ENCODE results near the gene PDZRN4. TPM values are rescaled to one million over a fixed set of nuclear protein-coding genes. Genes with fewer than 3 reads are reported as not detected.

PDZRN4 gene
- total RNA-seq, 3 donors from 2014 or later, result 0.98 to 53.4 (median 2.8) TPM

- Histone ChIP-seq H3K4me3 (no peak overlapping the region), H3K4me1 (no peaks in the 10 kb centered on the region), H3K36me3 (no peaks in the 10 kb centered on the region), H3K27me3 (no peaks in the 10 kb centered on the region), H3K27ac (no peak overlapping the region), H3K9me3 (no peaks in the 10 kb centered on the region)
- intact Hi-C loops (cut with DNase I; ENCODE audit: low total_unique reads), result no loop called here
- TF ChIP-seq CTCF (IDR thresholded peaks at IDR 0.05) (no peak), POLR2AphosphoS5 (IDR thresholded peaks at IDR 0.05) (no peak), POLR2A (IDR thresholded peaks at IDR 0.05) (no peak)
- no peak for DNase-seq (ENCODE audit: low spot score in 2 of 2)
Observed at GRCh38 chr12:41348198-41348597, 160.1 kb downstream of the PDZRN4 start.

- Histone ChIP-seq H3K27ac (no peak overlapping the region), H3K27me3 (no peaks in the 10 kb centered on the region), H3K4me3 (no peak overlapping the region), H3K36me3 (no peaks in the 10 kb centered on the region), H3K4me1 (no peaks in the 10 kb centered on the region), H3K9me3 (no peaks in the 10 kb centered on the region)
- TF ChIP-seq CTCF (IDR thresholded peaks at IDR 0.05), result no peak
- TF ChIP-seq POLR2A (IDR thresholded peaks at IDR 0.05), result no peak
- TF ChIP-seq POLR2AphosphoS5 (IDR thresholded peaks at IDR 0.05), result no peak
- intact Hi-C loops (cut with DNase I; ENCODE audit: low total_unique reads), result no loop called here
- DNase-seq (ENCODE audit: low spot score in 2 of 2), result no peak
Observed at GRCh38 chr12:41356181-41356580, 168.1 kb downstream of the PDZRN4 start.

GRCh38 chr12:41361738-41362137, 173.6 kb downstream of the PDZRN4 start:
- no peaks in the 10 kb centered on the region for H3K27me3 ChIP-seq
- no peak for DNase-seq (ENCODE audit: low spot score in 2 of 2)

GRCh38 chr12:41362510-41362909, 174.4 kb downstream of the PDZRN4 start:
- Histone ChIP-seq H3K27me3 (no peaks in the 10 kb centered on the region), H3K4me3 (no peak overlapping the region), H3K27ac (no peak overlapping the region), H3K36me3 (no peaks in the 10 kb centered on the region), H3K4me1 (no peaks in the 10 kb centered on the region), H3K9me3 (no peaks in the 10 kb centered on the region)
- intact Hi-C loops (cut with DNase I; ENCODE audit: low total_unique reads), result no loop called here
- TF ChIP-seq CTCF (IDR thresholded peaks at IDR 0.05) (no peak), POLR2A (IDR thresholded peaks at IDR 0.05) (no peak), POLR2AphosphoS5 (IDR thresholded peaks at IDR 0.05) (no peak)
- no peak for DNase-seq (ENCODE audit: low spot score in 2 of 2)

More at GRCh38 chr12:41361738-41362137, 173.6 kb downstream of the PDZRN4 start:
- intact Hi-C loops (cut with DNase I; ENCODE audit: low total_unique reads), result no loop called here
- no peaks in the 10 kb centered on the region for H3K9me3 ChIP-seq
- TF ChIP-seq POLR2A (IDR thresholded peaks at IDR 0.05) (no peak), POLR2AphosphoS5 (IDR thresholded peaks at IDR 0.05) (no peak), CTCF (IDR thresholded peaks at IDR 0.05) (no peak)
- no peak overlapping the region for H3K27ac ChIP-seq
- no peaks in the 10 kb centered on the region for H3K4me1 ChIP-seq
- H3K36me3 ChIP-seq, result no peaks in the 10 kb centered on the region
- no peak overlapping the region for H3K4me3 ChIP-seq

GRCh38 chr12:41362931-41363330, 174.8 kb downstream of the PDZRN4 start:
- no peaks in the 10 kb centered on the region for H3K27me3 ChIP-seq
- intact Hi-C loops (cut with DNase I; ENCODE audit: low total_unique reads), result no loop called here
- H3K4me3 ChIP-seq, result no peak overlapping the region
- TF ChIP-seq POLR2A (IDR thresholded peaks at IDR 0.05) (no peak), POLR2AphosphoS5 (IDR thresholded peaks at IDR 0.05) (no peak), CTCF (IDR thresholded peaks at IDR 0.05) (no peak)
- DNase-seq (ENCODE audit: low spot score in 2 of 2), result no peak
- H3K4me1 ChIP-seq, result no peaks in the 10 kb centered on the region
- H3K27ac ChIP-seq, result no peak overlapping the region
- no peaks in the 10 kb centered on the region for H3K9me3 ChIP-seq
- H3K36me3 ChIP-seq, result no peaks in the 10 kb centered on the region
